B cell (primary cell): ENCODE results near the gene CANT1. TPM values are rescaled to one million over a fixed set of nuclear protein-coding genes. Genes with fewer than 3 reads are reported as not detected.

Experiments
- ATAC-seq: fragments of 200-7000 bp; cut with Tn5 transposase; one replicate; pipeline ENCODE4 v1.10.0; 2021; ENCODE audit warnings: low read depth, mild to moderate bottlenecking, moderate number of reproducible peaks, moderate library complexity
- CTCF ChIA-PET: fragments of 350-600 bp; sonication (Branson Sonifier 250); formaldehyde crosslinking; loops from one replicate; lab custom pipeline; 2021; ENCODE audit warnings: antibody characterized with exemption, inconsistent platforms; lab: Charles Lee
- POLR2A ChIA-PET: fragments of 350-600 bp; sonication (Branson Sonifier 250); formaldehyde crosslinking; loops from one replicate; lab custom pipeline; 2021; ENCODE audit warnings: antibody characterized with exemption; lab: Charles Lee
- DNase-seq: peaks from one replicate; pipeline ENCODE4 v3.0.0; 2013
- H2AFZ ChIP-seq: 2 replicates; pipeline ENCODE4 v1.6.1; 2012; ENCODE audit warnings: mild to moderate bottlenecking, low read depth, low read length; ENCODE audit not compliant: insufficient read depth, poor library complexity, severe bottlenecking
- H3K27ac ChIP-seq, 2 donors: 1 replicate in 1 of 2; 2 replicates in 1 of 2; pipeline ENCODE4 v1.5.1; 2012 to 2013; ENCODE audit warnings: low read length in 2 of 2, mild to moderate bottlenecking in 2 of 2, moderate library complexity in 1 of 2
- H3K27me3 ChIP-seq, 4 experiments: fragments of 200-600 bp in 1 of 4; sonication (generic) in 1 of 4; replicated peaks in 1 of 4; 1 replicate in 2 of 4; 2 replicates in 2 of 4; pipeline versions ENCODE4 v1.6.1 to v1.7.0; 2013 to 2016; ENCODE audit warnings: low read length in 3 of 4, mild to moderate bottlenecking in 2 of 4, mixed read lengths in 1 of 4, moderate library complexity in 1 of 4; ENCODE audit not compliant: insufficient read depth in 4 of 4, control insufficient read depth in 3 of 4; ENCODE audit errors: control extremely low read depth in 1 of 4
- H3K36me3 ChIP-seq, 2 experiments: replicated peaks in 1 of 2; 1 replicate in 1 of 2; 2 replicates in 1 of 2; pipeline versions ENCODE4 v1.6.1 to v1.7.1; 2013; ENCODE audit warnings: low read length in 1 of 2; ENCODE audit not compliant: insufficient read depth in 2 of 2, control insufficient read depth in 1 of 2; ENCODE audit errors: control extremely low read depth in 1 of 2, extremely low read depth in 1 of 2
- H3K4me1 ChIP-seq, 2 donors: fragments of 200-600 bp in 1 of 2; sonication (generic) in 1 of 2; 1 replicate in 1 of 2; 2 replicates in 1 of 2; pipeline versions ENCODE4 v1.5.1 to v1.6.1; 2013 to 2017; ENCODE audit warnings: low read length in 2 of 2; ENCODE audit not compliant: control insufficient read depth in 2 of 2, insufficient read depth in 2 of 2
- H3K4me2 ChIP-seq: replicated peaks from 2 replicates; pipeline ENCODE3; 2012; ENCODE audit warnings: mild to moderate bottlenecking, low read depth, low read length; ENCODE audit not compliant: poor library complexity, severe bottlenecking
- H3K4me3 ChIP-seq, 5 experiments: fragments of 200-600 bp in 1 of 5; sonication (generic) in 1 of 5; 1 replicate in 3 of 5; 2 replicates in 2 of 5; pipeline versions ENCODE4 v1.5.1 to v1.7.0; 2011 to 2016; ENCODE audit warnings: low read length in 4 of 5, mild to moderate bottlenecking in 4 of 5, low read depth in 2 of 5, control low read depth in 1 of 5, moderate library complexity in 1 of 5; ENCODE audit not compliant: insufficient read depth in 1 of 5; ENCODE audit errors: control extremely low read depth in 1 of 5, extremely low read depth in 1 of 5
- H3K79me2 ChIP-seq: fragments of 200-600 bp; sonication (generic); one replicate; pipeline ENCODE4 v1.6.0; 2016; ENCODE audit warnings: low read length; ENCODE audit not compliant: control insufficient read depth, insufficient read depth
- H3K9ac ChIP-seq: fragments of 200-600 bp; sonication (generic); 2 replicates; pipeline ENCODE4 v1.6.1; 2017; ENCODE audit warnings: mild to moderate bottlenecking, low read length, moderate library complexity
- H3K9me3 ChIP-seq, 3 donors: one replicate each; pipeline versions ENCODE4 v1.6.1 to v1.7.1; 2013; ENCODE audit warnings: low read length in 2 of 3; ENCODE audit not compliant: control insufficient read depth in 2 of 3, insufficient read depth in 1 of 3; ENCODE audit errors: control extremely low read depth in 1 of 3
- H4K20me1 ChIP-seq: 2 replicates; pipeline ENCODE4 v1.6.0; 2012; ENCODE audit warnings: mild to moderate bottlenecking, low read length; ENCODE audit not compliant: insufficient read depth, control insufficient read depth, poor library complexity, severe bottlenecking
- H3K27ac Mint-ChIP-seq: one replicate; pipeline ENCODE4 v1.8.0; 2021; ENCODE audit warnings: mixed read lengths
- H3K27me3 Mint-ChIP-seq: one replicate; pipeline ENCODE4 v1.8.0; 2021; ENCODE audit warnings: mixed read lengths
- H3K4me1 Mint-ChIP-seq: one replicate; pipeline ENCODE4 v1.8.0; 2021; ENCODE audit warnings: mixed read lengths
- H3K4me3 Mint-ChIP-seq: one replicate; pipeline ENCODE4 v1.8.0; 2021; ENCODE audit warnings: mixed read lengths
- H3K9me3 Mint-ChIP-seq: one replicate; pipeline ENCODE4 v1.8.0; 2022; ENCODE audit warnings: mixed read lengths; ENCODE audit not compliant: insufficient read depth
- CTCF ChIP-seq: fragments of 200-600 bp; IDR thresholded peaks from one replicate; pipeline ENCODE4 v1.8.0; 2022; ENCODE audit warnings: antibody characterized with exemption, mild to moderate bottlenecking
- EZH2 ChIP-seq: IDR thresholded peaks from 2 replicates; pipeline ENCODE4 v1.6.1; 2012; ENCODE audit warnings: borderline replicate concordance, low read depth, mild to moderate bottlenecking, moderate library complexity, low read length; ENCODE audit not compliant: insufficient read depth, poor library complexity, severe bottlenecking
- WGBS: methylation state at CpG from one replicate; pipeline ENCODE4 v1.1.5; 2013; ENCODE audit warnings: missing lambda C conversion rate; ENCODE audit not compliant: insufficient coverage; 5-methylcytosine and 5-hydroxymethylcytosine counted together
- intact Hi-C: fragments of 100-400 bp; cut with micrococcal nuclease; formaldehyde crosslinking; loops from one replicate; pipeline ENCODE4 v1.10.0; 2022
- polyA plus RNA-seq: library from polyadenylated mRNA; depleted of rRNA; stranded (reverse); fragments of >200 nt; gene quantifications from 2 replicates; pipeline ENCODE4 v1.2.3, GENCODE V29; 2012
- total RNA-seq, 2 donors: library from RNA; stranded (reverse); fragments of 120-200 nt in 1 of 2; gene quantifications; 1 replicate in 1 of 2; 2 replicates in 1 of 2; pipeline versions ENCODE4 v1.2.3 to v1.2.4, GENCODE V29; 2013 to 2022

The CANT1 gene
- total and polyA plus RNA-seq, 2 donors (not counting 1 experiment from before 2014, with no cell fraction given): 17.3 to 44.2 TPM

GRCh38 chr17:78988152-78988551 is 21.4 kb downstream of the CANT1 start:
- POLR2A ChIA-PET: no interaction called here
- intact Hi-C loops: no loop called here
- H3K9me3 Mint-ChIP-seq: no peaks in the 10 kb centered on the region

More at GRCh38 chr17:78988152-78988551, 21.4 kb downstream of the CANT1 start:
- Histone ChIP-seq H3K9ac (no peak overlapping the region), H3K27ac (no peak overlapping the region), H3K4me2 (no peak overlapping the region), H3K4me1 (peaks cover 15 to 16% of the 10 kb centered on the region in 2 donors), H2AFZ (no peak overlapping the region), H4K20me1 (peaks cover 11% of the 10 kb centered on the region), H3K4me3 (no peak overlapping the region), H3K36me3 (peaks cover 0 to 29% of the 10 kb centered on the region in 2 experiments), H3K9me3 (no peaks in the 10 kb centered on the region), H3K27me3 (no peaks in the 10 kb centered on the region), H3K79me2 (peaks cover 6% of the 10 kb centered on the region)
- CTCF ChIA-PET: interaction anchor here (1.1 kb wide), 1 partner anchor 101 kb away, joined by 3 read pairs; no protein-coding TSS in a partner anchor
- TF ChIP-seq EZH2 (no peak), CTCF (no peak)
- peaks cover 17% of the 10 kb centered on the region for H3K4me1 Mint-ChIP-seq
- H3K4me3 Mint-ChIP-seq: no peak overlapping the region
- WGBS: 52% methylated on average over 4 of the region's 6 CpGs
- no peak for DNase-seq
- H3K27me3 Mint-ChIP-seq: no peaks in the 10 kb centered on the region
- no peak for ATAC-seq
- H3K27ac Mint-ChIP-seq: no peak overlapping the region
